CD8-positive, alpha-beta memory T cell (primary cell): ENCODE data around the gene MX2. TPM values are rescaled to one million over a fixed set of nuclear protein-coding genes. Genes with fewer than 3 reads are reported as not detected.
A peak's percentile ranks its signal among the peaks of the same experiment; 100 is the strongest.

ENCODE experiments used
- CTCF ChIA-PET: fragments of 350-600 bp; sonication (Branson Sonifier 250); formaldehyde crosslinking; loops from one replicate; lab custom pipeline; 2021; ENCODE audit warnings: antibody characterized with exemption; lab: Charles Lee
- POLR2A ChIA-PET: fragments of 350-600 bp; sonication (Branson Sonifier 250); formaldehyde crosslinking; loops from one replicate; lab custom pipeline; 2021; ENCODE audit warnings: antibody characterized with exemption; lab: Charles Lee
- DNase-seq, 5 donors: peaks; one replicate each; pipeline versions ENCODE4 v3.0.0 to v3.0.0-alpha.2; 2020 to 2022; ENCODE audit warnings: mixed read lengths in 1 of 5
- H3K27ac ChIP-seq: one replicate; pipeline ENCODE4 v1.7.0; 2013; ENCODE audit warnings: low read depth, mild to moderate bottlenecking, low read length, moderate library complexity
- H3K27me3 ChIP-seq: 2 replicates; pipeline ENCODE4 v1.7.0; 2013; ENCODE audit warnings: low read length, mild to moderate bottlenecking; ENCODE audit not compliant: insufficient read depth, poor library complexity, severe bottlenecking
- H3K36me3 ChIP-seq: 2 replicates; pipeline ENCODE4 v1.7.0; 2013; ENCODE audit warnings: mild to moderate bottlenecking, low read length, moderate library complexity; ENCODE audit not compliant: insufficient read depth
- H3K4me1 ChIP-seq: 2 replicates; pipeline ENCODE4 v1.7.0; 2013; ENCODE audit warnings: mild to moderate bottlenecking, low read length, moderate library complexity; ENCODE audit not compliant: insufficient read depth
- H3K4me3 ChIP-seq: 2 replicates; pipeline ENCODE4 v1.7.0; 2013; ENCODE audit warnings: mild to moderate bottlenecking, low read length
- H3K9me3 ChIP-seq: 2 replicates; pipeline ENCODE4 v1.7.0; 2013; ENCODE audit warnings: mild to moderate bottlenecking, low read length
- H3K27ac Mint-ChIP-seq, 8 donors: one replicate each; pipeline ENCODE4 v1.8.0; 2020 to 2021; ENCODE audit warnings: mixed read lengths in 8 of 8, mild to moderate bottlenecking in 6 of 8, inconsistent platforms in 3 of 8, moderate library complexity in 3 of 8
- H3K27me3 Mint-ChIP-seq, 2 donors: one replicate each; pipeline ENCODE4 v1.8.0; 2020 to 2021; ENCODE audit warnings: mixed read lengths in 2 of 2, mild to moderate bottlenecking in 1 of 2, moderate library complexity in 1 of 2
- H3K36me3 Mint-ChIP-seq, 3 donors: one replicate each; pipeline ENCODE4 v1.8.0; 2020 to 2021; ENCODE audit warnings: mixed read lengths in 3 of 3, inconsistent platforms in 1 of 3, mild to moderate bottlenecking in 1 of 3
- H3K4me1 Mint-ChIP-seq, 3 donors: one replicate each; pipeline ENCODE4 v1.8.0; 2020 to 2021; ENCODE audit warnings: mixed read lengths in 3 of 3, inconsistent platforms in 1 of 3, mild to moderate bottlenecking in 1 of 3
- H3K4me3 Mint-ChIP-seq, 7 donors: one replicate each; pipeline ENCODE4 v1.8.0; 2020 to 2021; ENCODE audit warnings: mixed read lengths in 7 of 7, mild to moderate bottlenecking in 6 of 7, moderate library complexity in 4 of 7, inconsistent platforms in 2 of 7
- H3K9me3 Mint-ChIP-seq, 5 donors: one replicate each; pipeline ENCODE4 v1.8.0; 2020 to 2022; ENCODE audit warnings: mixed read lengths in 5 of 5, mild to moderate bottlenecking in 3 of 5, moderate library complexity in 2 of 5, inconsistent platforms in 1 of 5
- polyA plus RNA-seq: library from polyadenylated mRNA; unstranded; fragments of 300-500 nt; fragmentation: Illumina TruSeq; gene quantifications from one replicate; pipeline ENCODE4 v1.2.3, GENCODE V29; 2021
- total RNA-seq, 2 experiments: library from RNA; stranded (reverse); gene quantifications; one replicate each; pipeline ENCODE4 v1.2.3, GENCODE V29; 2021

The MX2 gene
- total and polyA plus RNA-seq, 3 experiments from 2014 or later: 13.2 to 37.2 (median 17.1) TPM

DNA sequence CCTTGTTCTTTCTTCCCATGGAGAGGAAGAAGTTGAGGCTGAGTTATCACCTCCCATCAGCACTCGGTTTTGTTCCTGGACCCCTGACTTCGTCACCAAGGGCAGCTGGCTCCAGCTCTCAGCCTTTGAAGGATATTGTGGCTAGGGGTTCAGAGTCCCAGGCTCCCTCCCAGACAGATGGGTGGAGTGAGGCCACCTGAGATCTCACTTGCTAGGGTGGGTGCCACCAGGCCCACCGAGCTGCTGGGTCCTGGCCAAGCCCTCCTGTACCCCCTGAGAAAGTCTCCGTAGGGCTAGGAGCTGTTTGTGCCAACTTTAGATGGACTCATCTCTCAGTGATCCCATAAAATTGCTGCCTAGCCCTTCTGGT is 6.9 kb downstream of the MX2 start:
- no peaks in the 10 kb centered on the region for H3K27me3 ChIP-seq
- H3K27ac ChIP-seq: peak overlapping the region; percentile 57
- Mint-ChIP-seq H3K27me3 (no peaks in the 10 kb centered on the region), H3K36me3 (peaks cover 6 to 51% (median 15%) of the 10 kb centered on the region in 3 donors), H3K4me1 (peaks cover 54 to 89% (median 71%) of the 10 kb centered on the region in 3 donors), H3K27ac (peak overlapping the region; percentile 81 to 98 (median 92)), H3K4me3 (peak overlapping the region; percentile 77 to 93 (median 88)), H3K9me3 (no peaks in the 10 kb centered on the region)
- H3K4me1 ChIP-seq: peaks cover 61% of the 10 kb centered on the region
- no peaks in the 10 kb centered on the region for H3K36me3 ChIP-seq
- H3K9me3 ChIP-seq: no peaks in the 10 kb centered on the region
- CTCF ChIA-PET: interaction anchor here (0.9 to 1.6 kb wide), 3 partner anchors 13 to 86 kb away, joined by 3 to 4 read pairs (median 3); partner anchors contain the start of gene MX1
- POLR2A ChIA-PET: interaction anchor here (0.8 to 2.7 kb wide), 3 partner anchors 50 to 57 kb away, joined by 3 to 21 read pairs (median 7); partner anchors contain the start of gene MX1
- peak overlapping the region; percentile 58 for H3K4me3 ChIP-seq
- DNase-seq: peak in 1 of 5 donors; percentile 8

DNA sequence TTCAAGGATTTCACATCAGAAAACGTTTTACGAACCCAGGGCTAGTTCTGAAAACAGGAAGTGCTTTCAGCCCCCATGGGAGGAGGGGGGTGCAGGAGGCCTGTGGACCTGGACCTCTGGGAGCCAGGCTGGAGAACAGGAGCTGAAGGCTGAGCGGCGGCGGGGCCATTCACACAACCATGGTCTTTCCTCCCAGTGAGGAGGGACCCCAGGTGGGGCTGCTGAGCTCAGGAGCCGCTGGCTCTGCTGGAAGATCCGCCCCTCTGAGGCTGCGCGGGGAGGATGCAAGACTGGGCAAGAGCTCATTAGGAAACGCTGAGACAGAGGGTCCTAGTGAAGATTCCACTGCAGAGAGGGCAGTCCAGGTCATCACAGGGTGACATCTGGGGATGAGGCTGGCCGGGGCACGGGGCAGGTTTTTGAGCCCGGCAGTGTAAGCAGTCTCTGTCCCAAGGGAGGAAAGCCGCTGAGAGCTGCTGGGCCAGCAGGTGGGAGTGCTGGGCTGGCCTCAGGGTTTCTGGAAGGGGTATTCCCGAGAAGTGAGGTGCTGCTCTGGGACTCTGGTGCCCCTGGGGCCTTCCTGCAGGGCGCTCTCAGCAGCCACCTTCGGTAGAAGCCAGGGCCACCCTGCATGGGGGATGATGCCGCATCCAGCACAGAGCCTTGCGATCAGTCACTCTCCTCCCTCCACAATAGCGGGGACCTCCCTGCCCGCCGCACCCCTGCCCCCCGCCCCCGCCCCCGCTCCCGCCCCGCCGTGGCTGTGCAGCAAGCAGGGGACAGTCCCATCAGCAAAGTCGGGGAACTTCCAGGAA is 7.5 kb downstream of the MX2 start:
- peak overlapping the region; percentile 86 to 93 (median 88) for H3K4me3 Mint-ChIP-seq
- peak overlapping the region; percentile 89 to 98 (median 94) for H3K27ac Mint-ChIP-seq
- Histone ChIP-seq H3K36me3 (no peaks in the 10 kb centered on the region), H3K4me1 (peaks cover 56% of the 10 kb centered on the region), H3K9me3 (no peaks in the 10 kb centered on the region), H3K27ac (peak overlapping the region; percentile 57), H3K4me3 (peak overlapping the region; percentile 81), H3K27me3 (no peaks in the 10 kb centered on the region)
- H3K36me3 Mint-ChIP-seq: peaks cover 6 to 53% (median 15%) of the 10 kb centered on the region in 3 donors
- no peaks in the 10 kb centered on the region for H3K9me3 Mint-ChIP-seq
- H3K4me1 Mint-ChIP-seq: peaks cover 50 to 84% (median 65%) of the 10 kb centered on the region in 3 donors
- H3K27me3 Mint-ChIP-seq: no peaks in the 10 kb centered on the region
- peak; percentile 6 to 65 (median 32) for DNase-seq
- ChIA-PET POLR2A (interaction anchor here (0.8 to 2.7 kb wide), 5 partner anchors 7 to 57 kb away, joined by 3 to 21 read pairs (median 7); partner anchors contain the start of genes MX1 and MX2), CTCF (interaction anchor here (0.8 to 1.6 kb wide), 6 partner anchors 8 to 89 kb away, joined by 3 to 9 read pairs (median 4); partner anchors contain the start of gene MX1)

DNA sequence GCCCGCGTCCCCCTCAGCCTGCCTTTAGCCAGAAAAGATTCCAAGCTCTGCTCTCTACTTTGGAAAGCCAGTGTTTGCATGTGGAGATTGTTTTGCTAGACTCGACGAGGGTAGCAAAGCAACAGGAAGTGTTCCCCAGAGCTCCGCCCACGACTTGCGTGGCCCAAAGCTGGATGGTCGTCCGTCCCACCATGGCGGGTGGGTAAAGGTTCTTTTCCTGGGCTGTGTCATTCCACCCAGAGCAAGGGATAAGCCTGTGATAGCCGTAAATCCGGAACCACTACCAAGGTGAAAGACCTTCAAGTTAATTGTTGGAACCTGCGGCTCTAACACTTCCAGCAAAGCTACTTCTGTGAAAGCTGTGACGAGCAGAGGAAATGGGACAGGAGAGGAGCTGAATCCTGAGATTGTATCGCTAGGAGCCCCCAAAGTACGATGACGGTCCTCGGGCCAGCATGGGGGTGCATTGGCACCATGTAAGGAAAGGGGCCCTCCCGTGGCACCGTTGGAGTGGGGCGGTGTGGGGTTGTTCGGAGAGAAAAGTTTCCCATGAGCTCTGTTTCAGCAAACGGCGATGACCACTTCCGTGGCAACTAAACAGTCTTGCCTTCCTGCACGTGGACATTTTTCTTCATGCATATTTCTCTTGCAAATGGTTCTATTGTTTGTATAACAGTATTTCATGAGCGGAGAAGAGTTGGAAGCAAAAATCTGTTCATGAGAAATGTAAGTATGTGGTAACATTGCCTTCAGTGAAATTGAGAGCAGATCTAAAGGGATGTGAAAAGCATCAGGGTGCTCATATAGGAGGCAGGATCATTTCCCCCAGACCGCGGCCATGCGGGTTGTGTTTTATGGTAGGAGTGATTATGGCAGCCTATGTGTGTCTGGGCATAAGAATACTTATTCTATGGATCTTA is 8.4 kb downstream of the MX2 start:
- peak overlapping the region; percentile 88 to 98 (median 94) for H3K27ac Mint-ChIP-seq
- H3K9me3 ChIP-seq: no peaks in the 10 kb centered on the region
- no peaks in the 10 kb centered on the region for H3K36me3 ChIP-seq
- H3K27me3 ChIP-seq: no peaks in the 10 kb centered on the region
- no peaks in the 10 kb centered on the region for H3K9me3 Mint-ChIP-seq
- peak overlapping the region; percentile 81 for H3K4me3 ChIP-seq
- H3K27ac ChIP-seq: peak overlapping the region; percentile 49
- peaks cover 2 to 54% (median 12%) of the 10 kb centered on the region in 3 donors for H3K36me3 Mint-ChIP-seq
- ChIA-PET CTCF (interaction anchor here (0.8 to 1.6 kb wide), 4 partner anchors 9 to 89 kb away, joined by 3 to 9 read pairs (median 4); partner anchors contain the start of gene MX1), POLR2A (interaction anchor here (1.2 to 2.7 kb wide), 4 partner anchors 8 to 56 kb away, joined by 3 to 21 read pairs (median 9); partner anchors contain the start of genes MX1 and MX2)
- H3K4me3 Mint-ChIP-seq: peak overlapping the region; percentile 86 to 93 (median 88)
- H3K4me1 ChIP-seq: peaks cover 54% of the 10 kb centered on the region
- H3K4me1 Mint-ChIP-seq: peaks cover 48 to 84% (median 64%) of the 10 kb centered on the region in 3 donors
- no peaks in the 10 kb centered on the region for H3K27me3 Mint-ChIP-seq
- peak; percentile 7 to 69 (median 43) for DNase-seq

DNA sequence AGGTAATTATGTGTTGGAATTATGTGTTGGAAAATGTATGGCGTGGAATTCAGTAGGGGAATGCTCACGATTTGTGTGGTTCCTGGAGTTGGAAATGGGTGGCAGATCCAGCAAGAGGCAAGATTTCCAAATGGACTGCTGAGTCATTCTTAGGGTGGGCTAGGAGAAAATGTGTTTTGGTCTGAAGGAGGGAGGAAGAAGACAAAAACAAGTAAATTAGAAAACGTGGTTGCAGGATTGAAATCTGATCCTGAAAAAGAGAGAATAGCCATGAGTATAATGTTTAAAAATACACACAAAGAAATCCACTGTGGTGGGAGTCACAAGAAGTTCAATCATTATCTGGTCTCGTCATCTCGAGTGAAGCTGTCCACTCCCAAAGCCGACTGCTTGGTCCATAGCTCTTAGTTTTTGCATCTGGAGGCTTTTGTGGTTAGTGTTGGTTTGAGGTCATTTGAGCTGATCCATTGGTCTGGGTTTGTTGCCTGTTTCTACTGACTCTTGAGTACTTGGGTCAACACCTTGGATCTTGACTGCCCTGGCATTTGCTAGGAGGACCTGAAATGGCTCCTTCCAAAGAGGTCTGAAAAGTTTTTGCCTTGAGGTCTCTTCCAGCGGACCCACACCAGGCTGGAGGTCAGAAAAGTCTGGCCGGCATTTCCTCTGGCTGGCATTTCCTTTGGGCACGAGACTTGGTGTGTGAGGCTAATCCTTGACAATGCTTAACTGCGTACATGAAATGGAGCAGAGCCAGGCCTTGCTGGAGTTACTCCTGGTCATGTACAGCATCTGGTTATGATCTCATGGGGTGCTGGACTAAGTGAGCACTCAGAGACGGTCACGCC is 9.2 kb downstream of the MX2 start:
- CTCF ChIA-PET: interaction anchor here (1.5 kb wide), 1 partner anchor 88 kb away, joined by 9 read pairs; no protein-coding TSS in a partner anchor
- no peaks in the 10 kb centered on the region for H3K9me3 ChIP-seq
- H3K27me3 ChIP-seq: no peaks in the 10 kb centered on the region
- peaks cover 46% of the 10 kb centered on the region for H3K4me1 ChIP-seq
- peaks cover 0 to 46% (median 8%) of the 10 kb centered on the region in 3 donors for H3K36me3 Mint-ChIP-seq
- H3K36me3 ChIP-seq: no peaks in the 10 kb centered on the region
- H3K27me3 Mint-ChIP-seq: no peaks in the 10 kb centered on the region
- no peak overlapping the region for H3K27ac ChIP-seq
- H3K4me3 Mint-ChIP-seq: peak overlapping the region; percentile 86 to 93 (median 88)
- H3K9me3 Mint-ChIP-seq: no peaks in the 10 kb centered on the region
- H3K27ac Mint-ChIP-seq: peak overlapping the region; percentile 69 to 95 (median 92)
- POLR2A ChIA-PET: interaction anchor here (1.9 to 2.1 kb wide), 2 partner anchors 9 to 48 kb away, joined by 7 to 11 read pairs; partner anchors contain the start of gene MX2
- H3K4me3 ChIP-seq: peak overlapping the region; percentile 81
- DNase-seq: peak in 1 of 5 donors; percentile 13
- peaks cover 46 to 76% (median 56%) of the 10 kb centered on the region in 3 donors for H3K4me1 Mint-ChIP-seq

DNA sequence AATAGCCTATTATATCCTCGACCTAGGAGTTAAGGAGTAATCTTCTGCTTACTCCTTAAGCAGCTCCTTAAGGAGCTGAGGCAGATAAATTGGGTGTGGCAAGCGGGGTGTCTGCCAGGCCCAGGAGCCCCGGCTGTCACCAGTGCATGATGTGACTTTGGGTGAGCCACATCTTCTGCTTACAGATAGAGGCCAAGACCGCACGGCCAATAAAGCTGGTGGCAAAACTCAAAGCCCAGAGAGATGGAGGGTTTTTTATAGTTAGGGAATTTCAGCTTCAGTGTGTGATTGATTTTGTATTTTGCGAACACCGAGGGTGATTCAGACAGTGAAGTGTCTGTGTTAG is 9.8 kb downstream of the MX2 start:
- H3K36me3 ChIP-seq: no peaks in the 10 kb centered on the region
- no peak for DNase-seq
- H3K9me3 Mint-ChIP-seq: no peaks in the 10 kb centered on the region
- POLR2A ChIA-PET: interaction anchor here (0.9 to 2.1 kb wide), 3 partner anchors 9 to 11 kb away, joined by 3 to 11 read pairs (median 3); partner anchors contain the start of gene MX2
- H3K4me1 ChIP-seq: peaks cover 46% of the 10 kb centered on the region
- peak overlapping the region in 3 of 8 donors; percentile 42 to 95 (median 61) for H3K27ac Mint-ChIP-seq
- peaks cover 0 to 47% (median 12%) of the 10 kb centered on the region in 3 donors for H3K36me3 Mint-ChIP-seq
- peak overlapping the region in 4 of 7 donors; percentile 88 to 93 (median 89) for H3K4me3 Mint-ChIP-seq
- no peak overlapping the region for H3K27ac ChIP-seq
- peaks cover 43 to 71% (median 53%) of the 10 kb centered on the region in 3 donors for H3K4me1 Mint-ChIP-seq
- CTCF ChIA-PET: interaction anchor here (1.9 kb wide), 1 partner anchor 21 kb away, joined by 5 read pairs; no protein-coding TSS in a partner anchor
- H3K27me3 Mint-ChIP-seq: no peaks in the 10 kb centered on the region
- H3K4me3 ChIP-seq: no peak overlapping the region
- H3K27me3 ChIP-seq: no peaks in the 10 kb centered on the region
- H3K9me3 ChIP-seq: no peaks in the 10 kb centered on the region

DNA sequence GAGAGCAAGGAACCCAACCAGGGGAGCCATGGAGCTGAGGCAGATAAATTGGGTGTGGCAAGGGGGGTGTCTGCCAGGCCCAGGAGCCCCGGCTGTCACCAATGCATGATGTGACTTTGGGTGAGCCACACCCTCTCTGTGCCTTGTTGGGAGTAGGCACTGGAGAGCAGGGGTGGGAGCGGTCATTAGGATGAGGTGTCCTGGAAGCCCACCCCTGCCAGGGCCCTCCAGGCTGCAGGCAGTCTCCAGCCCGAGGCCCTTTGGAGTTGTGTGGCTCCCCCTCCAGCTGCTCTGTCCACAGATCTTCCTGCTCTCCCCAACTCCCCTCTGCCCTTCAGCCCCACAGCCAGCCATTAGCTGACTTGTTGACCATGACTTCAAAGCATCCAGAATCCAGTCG is 11.4 kb downstream of the MX2 start:
- DNase-seq: peak in 1 of 5 donors; percentile 28
- Histone ChIP-seq H3K9me3 (no peaks in the 10 kb centered on the region), H3K4me3 (no peak overlapping the region), H3K27ac (no peak overlapping the region), H3K4me1 (peaks cover 44% of the 10 kb centered on the region), H3K27me3 (no peaks in the 10 kb centered on the region), H3K36me3 (peaks cover 14% of the 10 kb centered on the region)
- Mint-ChIP-seq H3K9me3 (no peaks in the 10 kb centered on the region), H3K27ac (peak overlapping the region in 1 of 8 donors; percentile 67), H3K4me1 (peaks cover 36 to 60% (median 43%) of the 10 kb centered on the region in 3 donors), H3K27me3 (no peaks in the 10 kb centered on the region), H3K36me3 (peaks cover 5 to 48% (median 15%) of the 10 kb centered on the region in 3 donors), H3K4me3 (no peak overlapping the region)
- ChIA-PET POLR2A (interaction anchor here (1.3 kb wide), 1 partner anchor 53 kb away, joined by 3 read pairs; the partner anchor contains the start of gene MX1), CTCF (interaction anchor here (0.7 to 1.9 kb wide), 2 partner anchors 20 to 355 kb away, joined by 3 to 5 read pairs; no protein-coding TSS in a partner anchor)
